OCI-LY1 (cell line): ENCODE data around the gene ASTL.

Experiments used
- H2AFZ ChIP-seq: fragments of 200-600 bp; sonication (generic), shearing (Covaris generic); 2 replicates; pipeline ENCODE4 v1.6.0; 2014; ENCODE audit warnings: antibody characterized with exemption, mild to moderate bottlenecking, low read length
- H3F3A ChIP-seq: fragments of 200-600 bp; sonication (generic), shearing (Covaris generic); 2 replicates; pipeline ENCODE4 v1.6.0; 2014; ENCODE audit warnings: mild to moderate bottlenecking, antibody characterized with exemption, low read length, moderate library complexity; ENCODE audit not compliant: insufficient read depth
- H3K27ac ChIP-seq: fragments of 200-600 bp; sonication (generic); 2 replicates; pipeline ENCODE4 v1.5.1; 2014; ENCODE audit warnings: low read length, mixed run types, mild to moderate bottlenecking, low read depth; ENCODE audit not compliant: poor library complexity, severe bottlenecking
- H3K27me3 ChIP-seq: fragments of 200-600 bp; sonication (generic); 2 replicates; pipeline ENCODE4 v1.6.0; 2014; ENCODE audit warnings: antibody characterized with exemption, mild to moderate bottlenecking, low read length, moderate library complexity; ENCODE audit not compliant: insufficient read depth
- H3K36me3 ChIP-seq: fragments of 200-600 bp; sonication (generic); 2 replicates; pipeline ENCODE4 v1.6.1; 2014; ENCODE audit warnings: mild to moderate bottlenecking, antibody characterized with exemption, low read length, moderate library complexity, mixed read lengths; ENCODE audit not compliant: insufficient read depth
- H3K4me1 ChIP-seq: fragments of 200-600 bp; sonication (generic); 2 replicates; pipeline ENCODE4 v1.5.1; 2014; ENCODE audit warnings: mild to moderate bottlenecking, low read length, moderate library complexity; ENCODE audit not compliant: insufficient read depth, severe bottlenecking
- H3K4me2 ChIP-seq: fragments of 200-600 bp; sonication (generic), shearing (Covaris generic); 2 replicates; pipeline ENCODE4 v1.6.1; 2014; ENCODE audit warnings: low read length
- H3K4me3 ChIP-seq: fragments of 200-600 bp; sonication (generic); 2 replicates; pipeline ENCODE4 v1.5.1; 2014; ENCODE audit warnings: low read length, low read depth, mild to moderate bottlenecking, mixed read lengths; ENCODE audit not compliant: poor library complexity, severe bottlenecking
- H3K79me2 ChIP-seq: fragments of 200-600 bp; shearing (Covaris generic); 2 replicates; pipeline ENCODE4 v1.6.1; 2016; ENCODE audit warnings: mixed run types, low read length, mixed read lengths; ENCODE audit not compliant: insufficient read depth
- H3K9ac ChIP-seq: fragments of 200-600 bp; sonication (generic), shearing (Covaris generic); 2 replicates; pipeline ENCODE4 v1.6.1; 2014; ENCODE audit warnings: mild to moderate bottlenecking, low read length, mixed read lengths
- H3K9me2 ChIP-seq: fragments of 200-600 bp; sonication (generic), shearing (Covaris generic); 2 replicates; pipeline ENCODE4 v1.6.1; 2014; ENCODE audit warnings: low read depth, mild to moderate bottlenecking, low read length, mixed read lengths
- H3K9me3 ChIP-seq: fragments of 200-600 bp; shearing (Covaris generic); 2 replicates; pipeline ENCODE4 v1.6.1; 2014; ENCODE audit warnings: low read length, mixed read lengths
- H4K20me1 ChIP-seq: fragments of 200-600 bp; sonication (generic), shearing (Covaris generic); 2 replicates; pipeline ENCODE4 v1.6.0; 2016; ENCODE audit warnings: mild to moderate bottlenecking, low read length; ENCODE audit not compliant: insufficient read depth
- CTCF ChIP-seq: fragments of 200-600 bp; sonication (generic), shearing (Covaris generic); IDR thresholded peaks from 2 replicates; pipeline ENCODE4 v1.5.1; 2017; ENCODE audit warnings: mild to moderate bottlenecking, antibody characterized with exemption, low read length, moderate library complexity, mixed read lengths
- EZH2 ChIP-seq: fragments of 200-600 bp; sonication (generic), shearing (Covaris generic); IDR thresholded peaks from 2 replicates; pipeline ENCODE4 v1.8.0; 2017; ENCODE audit warnings: borderline replicate concordance, mixed run types, mild to moderate bottlenecking, antibody characterized with exemption, low read length, moderate library complexity, mixed read lengths

ASTL gene

GRCh38 chr2:96109931-96110511, 28.3 kb downstream of the ASTL start:
- H3K27me3 ChIP-seq, result peaks cover 9% of the 10 kb centered on the region; the same call in 1 of the 2 replicates
- TF ChIP-seq EZH2, result no peak
- no peak for TF ChIP-seq CTCF
- H2AFZ ChIP-seq, result no peak overlapping the region
- H3K36me3 ChIP-seq, result no peaks in the 10 kb centered on the region; the same call in 1 of the 2 replicates
- no peak overlapping the region for H3K4me3 ChIP-seq
- no peaks in the 10 kb centered on the region for H4K20me1 ChIP-seq
- no peaks in the 10 kb centered on the region for H3K4me1 ChIP-seq
- H3K9me2 ChIP-seq, result no peaks in the 10 kb centered on the region
- H3K9me3 ChIP-seq, result peaks cover 5% of the 10 kb centered on the region; the same call in 1 of the 2 replicates
- no peak overlapping the region for H3K4me2 ChIP-seq
- H3K79me2 ChIP-seq, result no peaks in the 10 kb centered on the region
- no peak overlapping the region for H3K27ac ChIP-seq
- H3K9ac ChIP-seq, result no peak overlapping the region
- H3F3A ChIP-seq, result no peaks in the 10 kb centered on the region

- H3K4me3 ChIP-seq, result no peak overlapping the region
- no peaks in the 10 kb centered on the region for H3F3A ChIP-seq
- H3K79me2 ChIP-seq, result no peaks in the 10 kb centered on the region
- no peaks in the 10 kb centered on the region for H3K9me2 ChIP-seq
- H2AFZ ChIP-seq, result no peak overlapping the region
- no peak overlapping the region for H3K4me2 ChIP-seq
- H3K9ac ChIP-seq, result no peak overlapping the region
- no peak overlapping the region for H3K27ac ChIP-seq
- no peaks in the 10 kb centered on the region for H3K4me1 ChIP-seq
- H3K9me3 ChIP-seq, result peaks cover 5% of the 10 kb centered on the region; the same call in 1 of the 2 replicates
- TF ChIP-seq EZH2 (no peak), CTCF (no peak)
- H4K20me1 ChIP-seq, result no peaks in the 10 kb centered on the region
- H3K36me3 ChIP-seq, result no peaks in the 10 kb centered on the region; the same call in 1 of the 2 replicates
- H3K27me3 ChIP-seq, result peaks cover 13% of the 10 kb centered on the region; the same call in 1 of the 2 replicates
Measured at GRCh38 chr2:96109361-96109680, 29.0 kb downstream of the ASTL start.

GRCh38 chr2:96108541-96109360, 29.6 kb downstream of the ASTL start:
- peaks cover 13% of the 10 kb centered on the region; the same call in 1 of the 2 replicates for H3K27me3 ChIP-seq
- H3K4me3 ChIP-seq, result no peak overlapping the region
- no peaks in the 10 kb centered on the region for H4K20me1 ChIP-seq

More at GRCh38 chr2:96108541-96109360, 29.6 kb downstream of the ASTL start:
- Histone ChIP-seq H3K27ac (no peak overlapping the region), H3K79me2 (no peaks in the 10 kb centered on the region), H3K4me2 (no peak overlapping the region), H3F3A (no peaks in the 10 kb centered on the region), H3K4me1 (no peaks in the 10 kb centered on the region), H2AFZ (no peak overlapping the region), H3K9ac (no peak overlapping the region), H3K36me3 (no peaks in the 10 kb centered on the region; the same call in 1 of the 2 replicates), H3K9me3 (peaks cover 5% of the 10 kb centered on the region; the same call in 1 of the 2 replicates), H3K9me2 (no peaks in the 10 kb centered on the region)
- TF ChIP-seq CTCF (no peak), EZH2 (no peak)
